H1 (cell line): ENCODE data around the gene ACBD6. TPM values are rescaled to one million over a fixed set of nuclear protein-coding genes. Genes with fewer than 3 reads are reported as not detected.
A peak's percentile ranks its signal among the peaks of the same experiment; 100 is the strongest.

Experiments used
- CTCF ChIA-PET: fragments of 300-600 bp; sonication (Branson Sonifier 250); formaldehyde crosslinking; loops from one replicate; lab custom pipeline; 2021; ENCODE audit not compliant: partially characterized antibody; lab: Charles Lee
- POLR2A ChIA-PET: fragments of 300-600 bp; sonication (Branson Sonifier 250); formaldehyde crosslinking; loops from one replicate; lab custom pipeline; 2021; ENCODE audit warnings: inconsistent platforms; ENCODE audit not compliant: partially characterized antibody; lab: Charles Lee
- DNase-seq, 2 experiments: peaks; one replicate each; pipeline versions ENCODE4 v3.0.0 to v3.0.0-alpha.2; 2010 to 2022; ENCODE audit warnings: low spot score in 2 of 2, low read depth in 1 of 2, mixed read lengths in 1 of 2
- FAIRE-seq: peaks from 2 replicates; lab custom pipeline; 2011; peaks lifted over from hg19 to GRCh38; lab: Jason Lieb, UNC
- H2AFZ ChIP-seq: 2 replicates; pipeline ENCODE4 v1.8.1; 2012; ENCODE audit warnings: low read length, inconsistent platforms
- H2AK5ac ChIP-seq: 2 replicates; pipeline ENCODE4 v1.6.1; 2013; ENCODE audit warnings: low read depth, low read length
- H2BK120ac ChIP-seq: replicated peaks from 2 replicates; pipeline ENCODE3; 2013; ENCODE audit warnings: low read depth, low read length, inconsistent platforms
- H2BK12ac ChIP-seq: 2 replicates; pipeline ENCODE4 v1.6.1; 2013; ENCODE audit warnings: low read depth, low read length
- H2BK15ac ChIP-seq: 2 replicates; pipeline ENCODE4 v1.6.1; 2013; ENCODE audit warnings: low read length
- H2BK20ac ChIP-seq: 2 replicates; pipeline ENCODE4 v1.6.1; 2013; ENCODE audit warnings: low read length
- H2BK5ac ChIP-seq: 2 replicates; pipeline ENCODE4 v1.6.1; 2013; ENCODE audit warnings: low read depth, low read length
- H3K14ac ChIP-seq: 2 replicates; pipeline ENCODE4 v1.6.1; 2013; ENCODE audit warnings: inconsistent platforms; ENCODE audit not compliant: insufficient read length
- H3K18ac ChIP-seq: 2 replicates; pipeline ENCODE4 v1.6.1; 2013; ENCODE audit warnings: low read length; ENCODE audit errors: extremely low read depth
- H3K23ac ChIP-seq: 2 replicates; pipeline ENCODE4 v1.6.1; 2013; ENCODE audit warnings: inconsistent platforms; ENCODE audit not compliant: insufficient read length
- H3K23me2 ChIP-seq: 2 replicates; pipeline ENCODE4 v1.6.1; 2013; ENCODE audit warnings: low read depth, low read length
- H3K27ac ChIP-seq: 2 replicates; pipeline ENCODE4 v1.6.1; 2011; ENCODE audit warnings: low read depth, low read length, inconsistent platforms
- H3K27me3 ChIP-seq, 4 experiments: replicated peaks in 1 of 4; 1 replicate in 1 of 4; 2 replicates in 3 of 4; pipeline versions ENCODE4 v1.6.1 to v1.8.1; 2011 to 2013; ENCODE audit warnings: low read length in 3 of 4, mild to moderate bottlenecking in 3 of 4, inconsistent platforms in 2 of 4, mixed read lengths in 2 of 4, moderate library complexity in 1 of 4; ENCODE audit not compliant: control insufficient read depth in 3 of 4, insufficient read depth in 3 of 4; ENCODE audit errors: extremely low read depth in 1 of 4
- H3K36me3 ChIP-seq, 4 experiments: 2 replicates each; pipeline versions ENCODE4 v1.6.1 to v1.8.1; 2011 to 2013; ENCODE audit warnings: mild to moderate bottlenecking in 4 of 4, low read length in 3 of 4, moderate library complexity in 2 of 4, control low read depth in 1 of 4, inconsistent platforms in 1 of 4; ENCODE audit not compliant: insufficient read depth in 4 of 4, control insufficient read depth in 2 of 4
- H3K4ac ChIP-seq: replicated peaks from 2 replicates; pipeline ENCODE3; 2013; ENCODE audit warnings: low read length, low read depth, mixed read lengths, inconsistent platforms; ENCODE audit not compliant: insufficient read length
- H3K4me1 ChIP-seq, 4 experiments: replicated peaks in 1 of 4; 1 replicate in 1 of 4; 2 replicates in 3 of 4; pipeline versions ENCODE4 v1.6.1 to v1.8.1; 2011 to 2013; ENCODE audit warnings: low read length in 3 of 4, inconsistent platforms in 2 of 4, mixed read lengths in 1 of 4; ENCODE audit not compliant: insufficient read depth in 4 of 4, control insufficient read depth in 3 of 4
- H3K4me2 ChIP-seq, 2 experiments: 2 replicates each; pipeline versions ENCODE4 v1.6.1 to v1.8.1; 2011 to 2013; ENCODE audit warnings: low read depth in 2 of 2, low read length in 2 of 2, control low read depth in 1 of 2, inconsistent platforms in 1 of 2, mild to moderate bottlenecking in 1 of 2; ENCODE audit not compliant: insufficient read depth in 1 of 2
- H3K4me3 ChIP-seq, 4 experiments: fragments of 200-600, 300-600 bp in 1 of 4; sonication (generic), shearing (Covaris generic), sonication (Bioruptor Twin) in 1 of 4; 2 replicates each; pipeline versions ENCODE4 v1.5.1 to v1.8.1; 2011 to 2016; ENCODE audit warnings: low read length in 4 of 4, low read depth in 3 of 4, control low read depth in 2 of 4, inconsistent platforms in 2 of 4, mild to moderate bottlenecking in 2 of 4, mixed read lengths in 1 of 4, moderate library complexity in 1 of 4; ENCODE audit not compliant: insufficient read depth in 2 of 4; ENCODE audit errors: extremely low read depth in 1 of 4
- H3K56ac ChIP-seq: replicated peaks from 2 replicates; pipeline ENCODE3; 2013; ENCODE audit warnings: low read depth, mild to moderate bottlenecking, mixed read lengths, low read length, inconsistent platforms; ENCODE audit not compliant: insufficient read length
- H3K79me1 ChIP-seq: 2 replicates; pipeline ENCODE4 v1.6.1; 2013; ENCODE audit warnings: low read depth, low read length, control low read depth
- H3K79me2 ChIP-seq, 2 experiments: 2 replicates each; pipeline versions ENCODE4 v1.6.1 to v1.8.1; 2012 to 2013; ENCODE audit warnings: low read length in 2 of 2, mild to moderate bottlenecking in 2 of 2, inconsistent platforms in 1 of 2; ENCODE audit not compliant: insufficient read depth in 2 of 2, control insufficient read depth in 1 of 2
- H3K9ac ChIP-seq, 4 experiments: replicated peaks in 1 of 4; 1 replicate in 1 of 4; 2 replicates in 3 of 4; pipeline versions ENCODE4 v1.6.1 to v1.8.1; 2011 to 2013; ENCODE audit warnings: low read depth in 3 of 4, low read length in 3 of 4, control low read depth in 2 of 4, mild to moderate bottlenecking in 2 of 4, moderate library complexity in 2 of 4, inconsistent platforms in 1 of 4; ENCODE audit errors: extremely low read depth in 1 of 4
- H3K9me3 ChIP-seq, 2 experiments: 2 replicates each; pipeline versions ENCODE4 v1.6.1 to v1.8.1; 2012 to 2013; ENCODE audit warnings: mild to moderate bottlenecking in 2 of 2, moderate library complexity in 2 of 2, control low read depth in 1 of 2, inconsistent platforms in 1 of 2, low read depth in 1 of 2, low read length in 1 of 2, mixed read lengths in 1 of 2; ENCODE audit not compliant: insufficient read depth in 2 of 2
- H4K20me1 ChIP-seq, 2 experiments: replicated peaks in 1 of 2; 2 replicates each; pipeline versions ENCODE3 to v1.8.1; 2011 to 2013; ENCODE audit warnings: inconsistent platforms in 2 of 2, low read length in 2 of 2, mild to moderate bottlenecking in 1 of 2; ENCODE audit not compliant: insufficient read depth in 2 of 2, control insufficient read depth in 1 of 2
- H4K5ac ChIP-seq: 2 replicates; pipeline ENCODE4 v1.6.1; 2013; ENCODE audit warnings: low read length, low read depth, mixed read lengths, inconsistent platforms; ENCODE audit not compliant: insufficient read length
- H4K8ac ChIP-seq: 2 replicates; pipeline ENCODE4 v1.8.0; 2013; ENCODE audit warnings: mild to moderate bottlenecking, moderate library complexity, low read length, inconsistent platforms; ENCODE audit not compliant: insufficient read depth; ENCODE audit errors: extremely low read depth
- H4K91ac ChIP-seq: replicated peaks from 2 replicates; pipeline ENCODE3; 2013; ENCODE audit warnings: low read length, mixed read lengths, inconsistent platforms; ENCODE audit not compliant: insufficient read length
- EZH2 ChIP-seq: fragments of 200-600 bp; sonication (generic); IDR thresholded peaks from 2 replicates; pipeline ENCODE4 v1.7.1; 2012; ENCODE audit warnings: low read depth, mild to moderate bottlenecking, moderate library complexity, low read length, inconsistent platforms; ENCODE audit not compliant: severe bottlenecking
- FOSL1 ChIP-seq: IDR thresholded peaks from 2 replicates; pipeline ENCODE4 v1.6.1; 2011; ENCODE audit warnings: mild to moderate bottlenecking, low read depth, low read length, moderate library complexity; ENCODE audit not compliant: insufficient read depth
- POLR2AphosphoS5 ChIP-seq: IDR thresholded peaks from 2 replicates; pipeline ENCODE4 v1.6.1; 2011; ENCODE audit warnings: low read depth, low read length
- POU5F1 ChIP-seq: IDR thresholded peaks from 2 replicates; pipeline ENCODE4 v1.6.1; 2011; ENCODE audit warnings: low read depth, mild to moderate bottlenecking, low read length, moderate library complexity
- RXRA ChIP-seq: IDR thresholded peaks from 2 replicates; pipeline ENCODE4 v1.6.1; 2011; ENCODE audit warnings: low read depth, mild to moderate bottlenecking, low read length, moderate library complexity; ENCODE audit not compliant: insufficient read depth
- SUZ12 ChIP-seq: fragments of 200-600 bp; sonication (generic); IDR thresholded peaks from 2 replicates; pipeline ENCODE4 v1.6.1; 2012; ENCODE audit warnings: mild to moderate bottlenecking, inconsistent platforms, low read length, moderate library complexity, mixed read lengths
- WGBS, 2 experiments: shearing (Covaris generic) in 1 of 2; methylation state at CpG; one replicate each; pipeline versions ENCODE4 v1.1.6 to v1.1.7; 2013 to 2015; ENCODE audit warnings: low lambda C conversion rate in 2 of 2, mixed read lengths in 2 of 2, inconsistent platforms in 1 of 2, low coverage in 1 of 2, missing lambda C conversion rate in 1 of 2; ENCODE audit not compliant: insufficient replicate concordance in 2 of 2, insufficient coverage in 1 of 2, insufficient read length in 1 of 2; ENCODE audit errors: extremely low coverage in 1 of 2, missing lambda C conversion rate in 1 of 2; 5-methylcytosine and 5-hydroxymethylcytosine counted together
- polyA plus RNA-seq, 7 experiments: library from polyadenylated mRNA; depleted of rRNA in 3 of 7; stranded (reverse) in 5 of 7; unstranded in 2 of 7; fragments of >200 nt in 5 of 7; fragments of 200-250 nt in 2 of 7; gene quantifications; 1 replicate in 5 of 7; 2 replicates in 1 of 7; 4 replicates in 1 of 7; pipeline versions ENCODE4 v1.2.1 to v1.2.3, GENCODE V29; 2011 to 2013; ENCODE audit warnings: missing spikeins in 2 of 7, mixed read lengths in 2 of 7
- total RNA-seq: library from RNA; stranded (reverse); fragmentation: NEBNext Ultra II Directional; extraction: Animal tissue kit (Norgen Biotek cat#: 25700); gene quantifications from 2 replicates; pipeline ENCODE4 v1.2.1, GENCODE V29; 2021

The ACBD6 gene
- total and polyA plus RNA-seq, 2 of the 8 experiments (the other 6 are each of a cell fraction or from before 2014, with no cell fraction given) = 52.0 to 67.7 TPM

GRCh38 chr1:180247580-180247979 lies 254.8 kb downstream of the ACBD6 start:
- H3K36me3 ChIP-seq = no peaks in the 10 kb centered on the region
- no peak overlapping the region for H2BK15ac ChIP-seq
- H2BK120ac ChIP-seq = no peak overlapping the region
- H3K9ac ChIP-seq = no peak overlapping the region
- no peaks in the 10 kb centered on the region for H3K79me1 ChIP-seq
- no peak overlapping the region for H3K27ac ChIP-seq
- H2BK12ac ChIP-seq = peak overlapping the region; percentile 85; the same call in 1 of the 2 replicates
- TF ChIP-seq EZH2 = no peak
- TF ChIP-seq SUZ12 = no peak
- no peak for TF ChIP-seq POLR2AphosphoS5
- no peak for TF ChIP-seq POU5F1
- no peak for TF ChIP-seq RXRA
- TF ChIP-seq FOSL1 = no peak
- H4K91ac ChIP-seq = peak overlapping the region; percentile 11
- H4K5ac ChIP-seq = no peak overlapping the region
- H3K23ac ChIP-seq = no peak overlapping the region
- peaks cover 0 to 2% of the 10 kb centered on the region in 2 experiments for H4K20me1 ChIP-seq
- 90% methylated on average over 4 of the region's 4 CpGs; no CpG with 5 or more reads in 1 of the 2 experiments for WGBS, 2 experiments
- ChIA-PET POLR2A (interaction anchor here (0.8 to 3.4 kb wide), 6 partner anchors 9 to 169 kb away, joined by 3 to 12 read pairs (median 6); partner anchors contain the start of gene LHX4), CTCF (interaction anchor here (1.0 to 17.1 kb wide), 19 partner anchors 8 to 403 kb away, joined by 3 to 244 read pairs (median 7); no protein-coding TSS in a partner anchor)
- H2BK20ac ChIP-seq = no peak overlapping the region
- H3K4me1 ChIP-seq = peaks cover 6 to 24% (median 20%) of the 10 kb centered on the region in 4 experiments
- peak overlapping the region; percentile 45; the same call in 1 of the 2 replicates for H2AK5ac ChIP-seq
- no peaks in the 10 kb centered on the region; a peak in 1 of 7 replicates for H3K27me3 ChIP-seq
- H3K4ac ChIP-seq = no peak overlapping the region
- H2BK5ac ChIP-seq = peak overlapping the region; percentile 30; the same call in 1 of the 2 replicates
- H2AFZ ChIP-seq = no peak overlapping the region
- H3K23me2 ChIP-seq = peaks cover 2% of the 10 kb centered on the region; the same call in 1 of the 2 replicates
- DNase-seq (no peak), FAIRE-seq (no peak)
- H3K56ac ChIP-seq = no peak overlapping the region
- no peaks in the 10 kb centered on the region for H3K9me3 ChIP-seq
- no peak overlapping the region for H3K4me2 ChIP-seq
- H4K8ac ChIP-seq = no peak overlapping the region
- no peak overlapping the region for H3K14ac ChIP-seq
- H3K18ac ChIP-seq = no peak overlapping the region
- H3K4me3 ChIP-seq = no peak overlapping the region
- no peaks in the 10 kb centered on the region for H3K79me2 ChIP-seq
